ENCODE results near the gene SPACDR. TPM values are rescaled to one million over a fixed set of nuclear protein-coding genes. Genes with fewer than 3 reads are reported as not detected.

The SPACDR gene
- total RNA-seq, 1 experiment from 2014 or later: 1.5 TPM

DNA sequence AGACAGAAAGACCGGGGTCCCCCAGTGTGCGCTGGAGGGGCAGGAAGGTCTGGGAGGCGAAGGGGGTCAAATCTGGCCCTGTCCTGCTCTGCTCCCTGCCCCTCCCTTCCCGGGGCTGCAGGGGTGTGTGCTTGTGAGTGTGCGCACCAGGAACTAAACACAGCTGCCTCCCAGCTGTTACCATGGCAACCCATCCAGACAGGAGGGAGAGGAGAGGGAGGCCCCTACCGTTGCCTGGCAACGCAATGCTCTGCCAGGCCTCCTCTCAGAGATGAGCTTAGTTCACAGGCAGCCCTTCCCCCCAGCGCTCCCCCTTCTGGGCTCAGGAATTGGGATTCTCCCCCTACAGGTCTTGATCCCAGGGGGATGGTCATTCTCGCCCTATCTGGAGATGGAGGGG lies 25.8 kb upstream of the SPACDR start:
- CTCF ChIA-PET: no interaction called here

DNA sequence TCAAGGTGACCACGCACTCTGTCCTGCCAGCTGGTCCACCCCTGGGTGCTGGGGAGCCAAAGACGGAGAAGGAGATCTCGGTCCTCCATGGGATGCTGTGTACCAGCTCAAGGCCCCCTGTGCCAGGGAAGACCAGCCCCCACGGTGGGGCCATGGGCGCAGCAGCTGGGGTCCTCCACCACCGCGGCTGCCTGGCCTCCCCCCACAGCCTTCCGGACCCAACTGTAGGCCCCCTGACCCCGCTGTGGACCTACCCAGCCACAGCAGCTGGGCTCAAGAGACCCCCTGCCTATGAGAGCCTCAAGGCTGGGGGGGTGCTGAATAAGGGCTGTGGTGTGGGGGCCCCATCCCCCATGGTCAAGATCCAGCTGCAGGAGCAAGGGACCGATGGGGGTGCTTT lies 25.1 kb upstream of the SPACDR start:
- no TSS peak for BruUV-seq (replicated peaks)
- H3K27ac ChIP-seq (ENCODE audit: low read length): no peak overlapping the region
- DNase-seq (ENCODE audit: low read depth, low spot score) (no peak), ATAC-seq (no peak)
- peaks cover 17% of the 10 kb centered on the region for H3K4me1 ChIP-seq (ENCODE audit: control insufficient read depth, insufficient read depth, low read length)
- H3K9me3 ChIP-seq (ENCODE audit: control insufficient read depth, insufficient read depth, low read depth, low read length): no peaks in the 10 kb centered on the region
- CTCF ChIA-PET: no interaction called here
- TF ChIP-seq SIN3A (IDR thresholded peaks at IDR 0.05; ENCODE audit: borderline replicate concordance, insufficient read depth, low read depth, low read length) (no peak), TCF7L2 (IDR thresholded peaks at IDR 0.05; ENCODE audit: low read depth, low read length) (no peak), POLR2AphosphoS5 (IDR thresholded peaks at IDR 0.05; ENCODE audit: low read depth, low read length) (no peak)
- TF ChIP-seq, protein P1, sequence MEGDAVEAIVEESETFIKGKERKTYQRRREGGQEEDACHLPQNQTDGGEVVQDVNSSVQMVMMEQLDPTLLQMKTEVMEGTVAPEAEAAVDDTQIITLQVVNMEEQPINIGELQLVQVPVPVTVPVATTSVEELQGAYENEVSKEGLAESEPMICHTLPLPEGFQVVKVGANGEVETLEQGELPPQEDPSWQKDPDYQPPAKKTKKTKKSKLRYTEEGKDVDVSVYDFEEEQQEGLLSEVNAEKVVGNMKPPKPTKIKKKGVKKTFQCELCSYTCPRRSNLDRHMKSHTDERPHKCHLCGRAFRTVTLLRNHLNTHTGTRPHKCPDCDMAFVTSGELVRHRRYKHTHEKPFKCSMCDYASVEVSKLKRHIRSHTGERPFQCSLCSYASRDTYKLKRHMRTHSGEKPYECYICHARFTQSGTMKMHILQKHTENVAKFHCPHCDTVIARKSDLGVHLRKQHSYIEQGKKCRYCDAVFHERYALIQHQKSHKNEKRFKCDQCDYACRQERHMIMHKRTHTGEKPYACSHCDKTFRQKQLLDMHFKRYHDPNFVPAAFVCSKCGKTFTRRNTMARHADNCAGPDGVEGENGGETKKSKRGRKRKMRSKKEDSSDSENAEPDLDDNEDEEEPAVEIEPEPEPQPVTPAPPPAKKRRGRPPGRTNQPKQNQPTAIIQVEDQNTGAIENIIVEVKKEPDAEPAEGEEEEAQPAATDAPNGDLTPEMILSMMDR (IDR thresholded peaks at IDR 0.05): no peak
- TF ChIP-seq, protein P2, sequence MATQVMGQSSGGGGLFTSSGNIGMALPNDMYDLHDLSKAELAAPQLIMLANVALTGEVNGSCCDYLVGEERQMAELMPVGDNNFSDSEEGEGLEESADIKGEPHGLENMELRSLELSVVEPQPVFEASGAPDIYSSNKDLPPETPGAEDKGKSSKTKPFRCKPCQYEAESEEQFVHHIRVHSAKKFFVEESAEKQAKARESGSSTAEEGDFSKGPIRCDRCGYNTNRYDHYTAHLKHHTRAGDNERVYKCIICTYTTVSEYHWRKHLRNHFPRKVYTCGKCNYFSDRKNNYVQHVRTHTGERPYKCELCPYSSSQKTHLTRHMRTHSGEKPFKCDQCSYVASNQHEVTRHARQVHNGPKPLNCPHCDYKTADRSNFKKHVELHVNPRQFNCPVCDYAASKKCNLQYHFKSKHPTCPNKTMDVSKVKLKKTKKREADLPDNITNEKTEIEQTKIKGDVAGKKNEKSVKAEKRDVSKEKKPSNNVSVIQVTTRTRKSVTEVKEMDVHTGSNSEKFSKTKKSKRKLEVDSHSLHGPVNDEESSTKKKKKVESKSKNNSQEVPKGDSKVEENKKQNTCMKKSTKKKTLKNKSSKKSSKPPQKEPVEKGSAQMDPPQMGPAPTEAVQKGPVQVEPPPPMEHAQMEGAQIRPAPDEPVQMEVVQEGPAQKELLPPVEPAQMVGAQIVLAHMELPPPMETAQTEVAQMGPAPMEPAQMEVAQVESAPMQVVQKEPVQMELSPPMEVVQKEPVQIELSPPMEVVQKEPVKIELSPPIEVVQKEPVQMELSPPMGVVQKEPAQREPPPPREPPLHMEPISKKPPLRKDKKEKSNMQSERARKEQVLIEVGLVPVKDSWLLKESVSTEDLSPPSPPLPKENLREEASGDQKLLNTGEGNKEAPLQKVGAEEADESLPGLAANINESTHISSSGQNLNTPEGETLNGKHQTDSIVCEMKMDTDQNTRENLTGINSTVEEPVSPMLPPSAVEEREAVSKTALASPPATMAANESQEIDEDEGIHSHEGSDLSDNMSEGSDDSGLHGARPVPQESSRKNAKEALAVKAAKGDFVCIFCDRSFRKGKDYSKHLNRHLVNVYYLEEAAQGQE (IDR thresholded peaks at IDR 0.05; ENCODE audit: insufficient read depth in 1 of 2, low read depth in 2 of 2, low read length in 1 of 2): no peak
- intact Hi-C loops (cut with micrococcal nuclease; ENCODE audit: unreplicated experiment) (no loop called here), in situ Hi-C loops (cut with HindIII; ENCODE audit: low pct_unique_long_range_greater_than_20kb, low sequenced_read_pairs) (no loop called here)
- no peak overlapping the region for H3K4me3 ChIP-seq (ENCODE audit: low read depth in 2 of 2, low read length in 2 of 2)
- POLR2A ChIA-PET: no interaction called here
- no peaks in the 10 kb centered on the region for H3K27me3 ChIP-seq (ENCODE audit: control insufficient read depth, insufficient read depth, low read length)
- H3K36me3 ChIP-seq (ENCODE audit: control insufficient read depth, insufficient read depth, low read length): no peaks in the 10 kb centered on the region

More for the DNA sequence above, 25.8 kb upstream of the SPACDR start:
- POLR2A ChIA-PET: interaction anchor here (0.6 kb wide), 1 partner anchor 34 kb away, joined by 3 read pairs; no protein-coding TSS in a partner anchor
- peak; percentile 63 for ATAC-seq
- in situ Hi-C loops (cut with HindIII; ENCODE audit: low pct_unique_long_range_greater_than_20kb, low sequenced_read_pairs): no loop called here
- Histone ChIP-seq H3K36me3 (ENCODE audit: control insufficient read depth, insufficient read depth, low read length) (no peaks in the 10 kb centered on the region), H3K9me3 (ENCODE audit: control insufficient read depth, insufficient read depth, low read depth, low read length) (no peaks in the 10 kb centered on the region), H3K4me1 (ENCODE audit: control insufficient read depth, insufficient read depth, low read length) (peaks cover 17% of the 10 kb centered on the region), H3K4me3 (ENCODE audit: low read depth in 2 of 2, low read length in 2 of 2) (no peak overlapping the region), H3K27ac (ENCODE audit: low read length) (no peak overlapping the region), H3K27me3 (ENCODE audit: control insufficient read depth, insufficient read depth, low read length) (no peaks in the 10 kb centered on the region)
- no TSS peak for BruUV-seq (replicated peaks)
- TF ChIP-seq, protein P1 (IDR thresholded peaks at IDR 0.05): no peak
- TF ChIP-seq, protein P2 (IDR thresholded peaks at IDR 0.05; ENCODE audit: insufficient read depth in 1 of 2, low read depth in 2 of 2, low read length in 1 of 2): no peak
- TF ChIP-seq TCF7L2 (IDR thresholded peaks at IDR 0.05; ENCODE audit: low read depth, low read length) (no peak), SIN3A (IDR thresholded peaks at IDR 0.05; ENCODE audit: borderline replicate concordance, insufficient read depth, low read depth, low read length) (no peak), POLR2AphosphoS5 (IDR thresholded peaks at IDR 0.05; ENCODE audit: low read depth, low read length) (no peak)
- intact Hi-C loops (cut with micrococcal nuclease; ENCODE audit: unreplicated experiment): no loop called here
- no peak for DNase-seq (ENCODE audit: low read depth, low spot score)

Measured in Panc1 (cell line).